ENCODE measurements around the gene LOXL4. TPM values are rescaled to one million over a fixed set of nuclear protein-coding genes. Genes with fewer than 3 reads are reported as not detected.

Gene LOXL4
- total and polyA plus RNA-seq, 3 donors from 2014 or later: 14.0 to 38.2 (median 18.9) TPM

DNA sequence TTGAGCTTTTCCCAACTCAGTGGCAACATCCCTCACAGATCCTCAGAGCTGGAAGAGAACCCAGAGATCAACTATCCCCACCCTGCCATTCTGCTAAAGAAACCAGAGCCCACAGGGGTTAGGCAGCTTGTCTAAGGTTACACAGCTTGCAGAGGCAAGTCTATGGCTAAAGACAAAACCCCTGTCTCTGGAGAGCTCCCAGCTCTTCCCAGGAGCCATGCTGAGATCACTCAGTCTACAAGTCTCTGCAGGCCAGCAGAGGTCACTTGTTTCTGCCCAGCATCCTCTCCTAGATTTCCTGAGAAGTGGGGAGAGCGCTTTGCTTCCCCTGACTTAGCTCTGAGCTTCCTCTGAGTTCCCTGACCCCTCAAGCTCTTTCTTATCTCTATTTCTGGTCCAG, 28.5 kb upstream of the LOXL4 start:
- Histone ChIP-seq H3K4me1 (no peaks in the 10 kb centered on the region), H3K27ac (no peak overlapping the region), H3K27me3 (no peaks in the 10 kb centered on the region), H3K4me3 (no peak overlapping the region), H3K36me3 (ENCODE audit: low read depth, missing control alignments) (no peaks in the 10 kb centered on the region), H3K9me3 (no peaks in the 10 kb centered on the region)
- no peak for DNase-seq
- 82 to 100% methylated on average over 1 of the region's 1 CpG for WGBS, 2 donors
- intact Hi-C loops (cut with DNase I; ENCODE audit: low total_unique reads): no loop called here
- TF ChIP-seq, protein P1, sequence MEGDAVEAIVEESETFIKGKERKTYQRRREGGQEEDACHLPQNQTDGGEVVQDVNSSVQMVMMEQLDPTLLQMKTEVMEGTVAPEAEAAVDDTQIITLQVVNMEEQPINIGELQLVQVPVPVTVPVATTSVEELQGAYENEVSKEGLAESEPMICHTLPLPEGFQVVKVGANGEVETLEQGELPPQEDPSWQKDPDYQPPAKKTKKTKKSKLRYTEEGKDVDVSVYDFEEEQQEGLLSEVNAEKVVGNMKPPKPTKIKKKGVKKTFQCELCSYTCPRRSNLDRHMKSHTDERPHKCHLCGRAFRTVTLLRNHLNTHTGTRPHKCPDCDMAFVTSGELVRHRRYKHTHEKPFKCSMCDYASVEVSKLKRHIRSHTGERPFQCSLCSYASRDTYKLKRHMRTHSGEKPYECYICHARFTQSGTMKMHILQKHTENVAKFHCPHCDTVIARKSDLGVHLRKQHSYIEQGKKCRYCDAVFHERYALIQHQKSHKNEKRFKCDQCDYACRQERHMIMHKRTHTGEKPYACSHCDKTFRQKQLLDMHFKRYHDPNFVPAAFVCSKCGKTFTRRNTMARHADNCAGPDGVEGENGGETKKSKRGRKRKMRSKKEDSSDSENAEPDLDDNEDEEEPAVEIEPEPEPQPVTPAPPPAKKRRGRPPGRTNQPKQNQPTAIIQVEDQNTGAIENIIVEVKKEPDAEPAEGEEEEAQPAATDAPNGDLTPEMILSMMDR (IDR thresholded peaks at IDR 0.05): no peak
- no peak for TF ChIP-seq POLR2A (IDR thresholded peaks at IDR 0.05)

GRCh38 chr10:98295907-98296306, 27.9 kb upstream of the LOXL4 start:
- H3K27ac ChIP-seq: no peak overlapping the region
- no peak overlapping the region for H3K4me3 ChIP-seq
- no peak for DNase-seq
- no peaks in the 10 kb centered on the region for H3K27me3 ChIP-seq
- 44 to 45% methylated on average over 4 to 5 of the region's 5 CpGs for WGBS, 2 donors
- no peaks in the 10 kb centered on the region for H3K4me1 ChIP-seq
- no peaks in the 10 kb centered on the region for H3K36me3 ChIP-seq (ENCODE audit: low read depth, missing control alignments)
- H3K9me3 ChIP-seq: no peaks in the 10 kb centered on the region
- intact Hi-C loops (cut with DNase I; ENCODE audit: low total_unique reads): no loop called here
- TF ChIP-seq POLR2A (IDR thresholded peaks at IDR 0.05): no peak
- TF ChIP-seq, protein P1 (IDR thresholded peaks at IDR 0.05): no peak

DNA sequence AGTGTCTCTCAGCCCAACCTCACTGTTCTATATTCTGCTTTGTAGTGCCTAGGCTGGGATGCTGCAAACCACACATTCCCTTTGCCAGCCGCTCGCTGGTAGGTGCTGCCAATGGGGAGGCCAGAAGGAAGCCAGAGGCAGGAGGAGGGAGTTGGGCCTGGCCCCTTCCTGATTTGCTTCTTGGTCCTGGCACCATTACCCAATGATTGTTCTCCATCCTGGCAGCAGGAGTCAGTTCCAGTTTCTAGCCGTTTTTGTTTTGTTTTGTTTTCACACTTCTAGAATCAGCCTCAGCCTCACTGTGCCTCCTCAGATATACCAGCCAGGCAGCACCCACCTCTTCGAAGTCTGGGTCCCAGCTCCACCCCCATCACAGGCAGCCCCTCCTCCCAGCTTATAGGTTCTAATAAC, 27.4 kb upstream of the LOXL4 start:
- TF ChIP-seq, protein P1 (IDR thresholded peaks at IDR 0.05): no peak
- TF ChIP-seq POLR2A (IDR thresholded peaks at IDR 0.05): no peak
- no peaks in the 10 kb centered on the region for H3K9me3 ChIP-seq
- no peaks in the 10 kb centered on the region for H3K36me3 ChIP-seq (ENCODE audit: low read depth, missing control alignments)
- intact Hi-C loops (cut with DNase I; ENCODE audit: low total_unique reads): no loop called here
- no peaks in the 10 kb centered on the region for H3K27me3 ChIP-seq
- no peak overlapping the region for H3K27ac ChIP-seq
- H3K4me1 ChIP-seq: no peaks in the 10 kb centered on the region
- no peak overlapping the region for H3K4me3 ChIP-seq
- no peak for DNase-seq
- 61 to 66% methylated on average over 3 to 4 of the region's 4 CpGs for WGBS, 2 donors

DNA sequence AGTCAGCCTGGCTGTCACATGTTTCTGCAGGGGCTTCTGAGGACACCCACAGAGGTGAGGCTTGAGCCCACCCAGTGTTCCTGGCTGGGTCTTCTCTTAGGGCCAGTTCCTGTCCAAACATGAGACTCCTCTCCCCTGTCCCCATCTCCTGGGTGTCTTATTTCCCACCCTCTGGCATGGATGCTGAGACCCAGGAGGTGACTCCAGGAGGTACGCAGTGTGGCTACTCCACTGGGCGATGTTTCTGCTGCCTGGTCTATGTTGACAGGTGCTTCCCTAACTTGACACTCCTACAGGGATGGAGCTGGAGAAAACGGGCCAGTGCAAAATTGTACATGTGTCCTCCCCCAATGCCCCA, 26.3 kb upstream of the LOXL4 start:
- no peaks in the 10 kb centered on the region for H3K4me1 ChIP-seq
- 87 to 95% methylated on average over 3 of the region's 3 CpGs for WGBS, 2 donors
- H3K27ac ChIP-seq: no peak overlapping the region
- H3K9me3 ChIP-seq: no peaks in the 10 kb centered on the region
- no peaks in the 10 kb centered on the region for H3K36me3 ChIP-seq (ENCODE audit: low read depth, missing control alignments)
- TF ChIP-seq, protein P1 (IDR thresholded peaks at IDR 0.05): no peak
- no peak for TF ChIP-seq POLR2A (IDR thresholded peaks at IDR 0.05)
- H3K27me3 ChIP-seq: no peaks in the 10 kb centered on the region
- intact Hi-C loops (cut with DNase I; ENCODE audit: low total_unique reads): no loop called here
- no peak overlapping the region for H3K4me3 ChIP-seq
- no peak for DNase-seq

GRCh38 chr10:98293550-98294269, 25.7 kb upstream of the LOXL4 start:
- no peaks in the 10 kb centered on the region for H3K27me3 ChIP-seq
- H3K4me3 ChIP-seq: no peak overlapping the region
- no peak for DNase-seq
- 60 to 76% methylated on average over 8 of the region's 8 CpGs for WGBS, 2 donors
- no peaks in the 10 kb centered on the region for H3K9me3 ChIP-seq
- TF ChIP-seq, protein P1 (IDR thresholded peaks at IDR 0.05): no peak
- TF ChIP-seq POLR2A (IDR thresholded peaks at IDR 0.05): no peak
- no peaks in the 10 kb centered on the region for H3K4me1 ChIP-seq
- no peak overlapping the region for H3K27ac ChIP-seq
- intact Hi-C loops (cut with DNase I; ENCODE audit: low total_unique reads): no loop called here
- H3K36me3 ChIP-seq (ENCODE audit: low read depth, missing control alignments): no peaks in the 10 kb centered on the region
